Stimulated activated CD4-positive, alpha-beta T cell treated with anti-CD3 and anti-CD28 coated beads, Interleukin-15, amount 100 ng/mL, for 1 hour (primary cell): ENCODE data around the gene ROBO3.

ENCODE experiments used
- DNase-seq, 2 donors: peaks; one replicate each; pipeline ENCODE4 v3.0.0-alpha.2; 2020; ENCODE audit warnings: low read depth in 1 of 2, low spot score in 1 of 2

Gene ROBO3, protein sequence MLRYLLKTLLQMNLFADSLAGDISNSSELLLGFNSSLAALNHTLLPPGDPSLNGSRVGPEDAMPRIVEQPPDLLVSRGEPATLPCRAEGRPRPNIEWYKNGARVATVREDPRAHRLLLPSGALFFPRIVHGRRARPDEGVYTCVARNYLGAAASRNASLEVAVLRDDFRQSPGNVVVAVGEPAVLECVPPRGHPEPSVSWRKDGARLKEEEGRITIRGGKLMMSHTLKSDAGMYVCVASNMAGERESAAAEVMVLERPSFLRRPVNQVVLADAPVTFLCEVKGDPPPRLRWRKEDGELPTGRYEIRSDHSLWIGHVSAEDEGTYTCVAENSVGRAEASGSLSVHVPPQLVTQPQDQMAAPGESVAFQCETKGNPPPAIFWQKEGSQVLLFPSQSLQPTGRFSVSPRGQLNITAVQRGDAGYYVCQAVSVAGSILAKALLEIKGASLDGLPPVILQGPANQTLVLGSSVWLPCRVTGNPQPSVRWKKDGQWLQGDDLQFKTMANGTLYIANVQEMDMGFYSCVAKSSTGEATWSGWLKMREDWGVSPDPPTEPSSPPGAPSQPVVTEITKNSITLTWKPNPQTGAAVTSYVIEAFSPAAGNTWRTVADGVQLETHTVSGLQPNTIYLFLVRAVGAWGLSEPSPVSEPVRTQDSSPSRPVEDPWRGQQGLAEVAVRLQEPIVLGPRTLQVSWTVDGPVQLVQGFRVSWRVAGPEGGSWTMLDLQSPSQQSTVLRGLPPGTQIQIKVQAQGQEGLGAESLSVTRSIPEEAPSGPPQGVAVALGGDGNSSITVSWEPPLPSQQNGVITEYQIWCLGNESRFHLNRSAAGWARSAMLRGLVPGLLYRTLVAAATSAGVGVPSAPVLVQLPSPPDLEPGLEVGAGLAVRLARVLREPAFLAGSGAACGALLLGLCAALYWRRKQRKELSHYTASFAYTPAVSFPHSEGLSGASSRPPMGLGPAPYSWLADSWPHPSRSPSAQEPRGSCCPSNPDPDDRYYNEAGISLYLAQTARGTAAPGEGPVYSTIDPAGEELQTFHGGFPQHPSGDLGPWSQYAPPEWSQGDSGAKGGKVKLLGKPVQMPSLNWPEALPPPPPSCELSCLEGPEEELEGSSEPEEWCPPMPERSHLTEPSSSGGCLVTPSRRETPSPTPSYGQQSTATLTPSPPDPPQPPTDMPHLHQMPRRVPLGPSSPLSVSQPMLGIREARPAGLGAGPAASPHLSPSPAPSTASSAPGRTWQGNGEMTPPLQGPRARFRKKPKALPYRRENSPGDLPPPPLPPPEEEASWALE (N-terminal part only)

GRCh38 chr11:124865181-124865901, at the start of gene ROBO3:
TSS of gene ROBO3 (plus strand) at chr11:124865432. CDS start at chr11:124865578, 146 bp downstream.
- DNase-seq = no peak

DNA sequence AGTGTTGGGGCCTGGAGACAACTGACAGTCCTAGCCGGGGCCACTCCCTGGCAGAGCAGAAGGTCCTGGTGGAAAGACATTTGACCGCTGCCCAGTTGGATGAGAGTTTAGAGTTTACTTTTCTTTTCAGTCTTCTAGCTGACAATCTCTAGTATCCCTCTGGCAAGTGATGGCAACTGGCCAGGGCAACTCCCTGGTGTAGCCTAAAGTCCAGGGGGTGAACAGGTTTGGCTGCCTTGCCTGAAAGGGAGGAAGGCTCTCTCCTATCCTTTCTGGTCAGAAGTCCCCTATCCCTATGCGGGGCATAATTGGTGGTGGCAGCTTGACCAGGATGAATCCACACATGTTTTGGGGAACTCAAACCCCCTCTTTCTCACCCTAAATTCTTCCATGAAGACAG, 48.2 kb upstream of the ROBO3 start:
- DNase-seq = no peak

DNA sequence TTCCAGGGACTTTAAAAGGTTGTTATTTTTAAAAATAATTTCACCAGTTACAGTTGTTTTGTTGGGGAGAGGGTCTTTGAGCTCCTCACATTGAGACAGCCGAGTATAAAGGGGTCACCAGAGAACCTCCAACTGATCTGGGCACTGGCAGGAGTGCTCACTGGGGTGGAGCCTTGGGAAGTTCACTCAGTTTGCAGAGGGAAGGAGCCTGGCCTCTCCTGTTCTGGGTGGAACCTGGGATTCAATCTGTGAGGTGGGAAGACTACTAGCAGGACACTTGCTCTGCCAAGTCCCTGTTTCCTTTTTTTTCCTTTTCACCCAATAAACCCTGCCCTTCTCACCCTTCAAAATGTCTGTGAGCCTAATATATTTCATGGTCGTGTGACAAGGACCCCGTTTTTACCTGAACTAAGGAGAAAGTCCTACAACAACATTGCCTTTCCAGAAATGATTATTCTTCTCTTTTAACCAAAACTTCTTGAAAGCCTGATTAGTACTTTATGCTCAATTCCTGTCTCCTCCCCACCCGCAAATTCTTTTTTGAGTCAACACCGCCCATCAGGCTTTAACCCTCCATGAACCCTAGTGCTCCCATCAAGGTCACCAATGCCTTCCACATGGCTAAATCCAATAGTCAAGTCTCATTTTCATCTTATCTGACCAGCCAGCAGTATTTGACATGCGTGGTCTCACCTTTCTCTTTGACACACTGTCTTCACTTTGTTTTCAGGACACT, 43.1 kb upstream of the ROBO3 start:
- DNase-seq = no peak

DNA sequence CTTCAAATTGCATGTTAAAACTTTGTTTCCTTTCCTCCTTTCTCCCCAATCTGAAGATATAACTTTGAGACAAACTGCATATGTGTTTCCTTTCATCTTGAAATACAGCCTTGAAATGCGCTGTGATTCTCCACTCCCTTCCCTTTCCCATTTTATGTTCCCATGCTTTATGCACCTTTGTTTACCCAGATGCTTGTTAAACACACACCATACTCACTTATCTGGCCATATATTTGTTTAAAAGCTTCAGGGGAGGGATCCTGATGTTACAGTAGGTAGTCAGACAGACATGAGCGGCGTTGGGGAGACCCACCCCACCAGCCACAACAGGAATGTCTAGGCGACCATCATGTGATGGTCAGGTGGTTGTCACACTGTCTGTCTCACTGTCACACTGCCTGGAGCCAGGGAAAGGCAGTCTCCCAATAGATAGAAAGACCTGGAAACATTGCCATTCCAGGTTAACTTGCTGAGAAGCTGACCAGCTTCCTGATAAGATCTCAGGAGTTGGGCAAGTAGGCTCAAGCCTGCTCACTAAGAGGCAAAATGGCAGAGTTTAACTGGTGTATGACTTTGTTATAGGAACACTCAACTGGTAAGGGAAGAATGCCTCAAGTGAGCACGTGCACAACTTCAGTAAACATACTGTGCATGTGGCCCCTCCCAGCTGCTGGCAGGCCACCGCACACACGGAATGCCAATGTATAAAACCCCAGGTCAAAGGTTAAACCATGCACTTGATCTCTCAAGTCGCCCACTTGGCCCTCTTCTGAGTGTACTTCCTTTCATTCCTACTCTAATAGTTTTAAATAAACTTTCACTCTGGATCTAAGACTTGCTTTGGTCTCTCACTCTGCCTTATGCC, 41.5 kb upstream of the ROBO3 start:
- no peak for DNase-seq

DNA sequence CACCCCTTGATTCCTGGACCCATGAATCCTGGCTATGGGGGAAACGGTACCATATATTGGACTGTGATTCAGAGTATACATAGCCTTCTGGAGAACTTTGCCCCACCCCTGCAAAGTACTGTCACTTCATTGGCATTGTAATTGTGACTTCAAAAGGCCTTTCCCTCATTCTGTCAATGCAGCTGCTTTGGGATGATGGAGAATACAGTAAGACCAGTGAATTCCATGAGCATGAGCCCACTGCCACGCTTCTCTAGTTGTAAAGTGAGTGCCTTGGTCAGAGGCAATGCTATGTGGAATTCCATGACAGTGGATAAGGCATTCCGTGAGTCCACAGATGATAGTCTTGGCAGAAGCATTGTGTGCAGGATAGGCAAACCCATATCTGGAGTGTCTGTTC, 39.4 kb upstream of the ROBO3 start:
- DNase-seq = no peak

DNA sequence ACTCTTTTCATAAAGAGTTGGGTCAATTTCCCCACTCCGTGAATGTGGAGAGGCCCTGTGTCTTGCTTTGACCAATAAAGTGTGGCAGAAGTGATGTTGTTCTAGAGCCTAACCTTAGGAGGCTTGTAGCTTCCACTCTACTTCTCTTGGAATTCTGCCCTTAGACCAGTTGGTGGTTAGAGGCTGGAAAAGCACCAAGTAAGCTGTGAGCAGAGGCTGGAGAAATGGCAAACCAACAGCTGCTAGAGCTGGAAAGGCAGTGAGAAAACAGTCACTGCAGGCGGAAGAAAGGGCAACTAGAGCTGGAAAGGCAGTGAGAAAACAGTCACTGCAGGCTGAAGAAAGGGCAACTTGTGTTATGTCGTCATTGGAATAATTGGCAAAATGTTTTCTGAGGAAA, 35.2 kb upstream of the ROBO3 start:
- DNase-seq = no peak

- no peak for DNase-seq
These were observed 34.5 kb upstream of the ROBO3 start for GRCh38 chr11:124830749-124831148.

DNA sequence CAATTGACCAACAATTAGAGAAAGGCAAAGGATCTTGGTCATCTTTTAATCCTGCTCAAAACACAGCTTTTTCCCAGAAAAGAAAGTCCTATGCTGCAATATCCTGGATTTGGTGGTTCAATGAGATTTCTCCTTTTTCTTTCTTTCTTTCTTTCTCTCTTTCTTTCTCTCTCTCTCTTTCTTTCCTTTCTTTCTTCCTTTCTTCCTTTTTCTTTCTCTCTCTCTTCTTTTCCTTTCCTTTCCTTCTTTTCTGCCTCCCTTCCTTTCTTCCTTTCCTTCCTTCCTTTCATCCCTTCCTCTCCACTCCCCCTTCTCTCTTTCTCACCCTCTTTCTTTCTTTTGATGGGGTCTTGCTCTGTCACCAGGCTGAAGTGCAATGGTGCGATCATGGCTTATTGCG, 33.3 kb upstream of the ROBO3 start:
- DNase-seq = no peak

DNA sequence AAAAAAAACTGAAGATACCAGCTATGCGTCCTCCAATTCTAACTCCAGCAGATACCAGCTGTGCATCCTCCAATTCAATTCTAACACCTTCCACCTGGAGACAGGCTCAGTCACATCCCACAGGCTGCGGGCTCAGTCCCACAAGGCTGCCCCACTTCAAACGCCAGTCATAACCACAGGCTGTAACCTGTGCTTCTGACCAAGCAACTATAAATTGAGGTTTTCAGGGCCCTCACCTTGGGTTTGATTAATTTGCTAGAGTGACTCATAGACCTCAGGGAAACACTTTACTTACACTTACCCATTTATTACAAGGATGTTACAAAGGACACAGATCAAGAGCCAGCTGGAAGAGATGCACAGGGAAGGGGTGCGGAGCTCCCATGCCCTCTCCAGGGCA, 32.7 kb upstream of the ROBO3 start:
- no peak for DNase-seq

GRCh38 chr11:124834526-124835180, 30.6 kb upstream of the ROBO3 start:
- DNase-seq = no peak

DNA sequence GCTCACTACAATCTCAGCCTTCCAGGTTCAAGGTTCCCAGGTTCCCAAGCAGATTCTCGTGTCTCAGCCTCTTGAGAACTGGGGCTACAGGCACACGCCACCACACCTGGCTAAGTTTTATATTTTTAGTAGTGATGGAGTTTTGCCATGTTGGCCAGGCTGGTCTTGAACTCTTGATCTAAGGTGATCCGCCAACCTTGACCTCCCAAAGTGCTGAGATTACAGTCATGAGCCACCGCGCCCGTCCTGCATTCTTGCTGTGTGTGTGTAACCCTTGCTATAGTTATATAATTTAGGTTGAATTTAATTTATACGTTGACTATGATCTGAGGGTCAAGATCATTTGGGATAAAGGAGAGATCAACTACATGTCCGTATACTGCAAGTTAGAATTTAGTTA, 29.3 kb upstream of the ROBO3 start:
- DNase-seq = no peak

DNA sequence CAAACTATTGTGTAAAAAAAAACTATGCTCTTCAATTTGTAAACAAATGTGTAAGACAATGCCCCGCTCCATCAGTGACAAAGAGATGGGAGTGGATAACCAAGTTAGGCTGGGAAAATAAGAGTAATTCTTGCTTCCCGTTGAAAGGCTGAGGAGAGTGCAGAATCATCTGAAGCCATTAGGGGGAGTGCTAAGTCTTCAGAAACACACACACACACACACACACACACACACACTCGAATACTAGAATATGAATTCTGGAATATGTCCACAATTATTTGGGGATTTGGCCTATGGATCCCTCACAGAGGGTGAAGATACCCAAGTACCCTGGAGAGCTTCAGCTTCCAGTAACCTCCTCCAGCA, 27.8 kb upstream of the ROBO3 start:
- DNase-seq = no peak

DNA sequence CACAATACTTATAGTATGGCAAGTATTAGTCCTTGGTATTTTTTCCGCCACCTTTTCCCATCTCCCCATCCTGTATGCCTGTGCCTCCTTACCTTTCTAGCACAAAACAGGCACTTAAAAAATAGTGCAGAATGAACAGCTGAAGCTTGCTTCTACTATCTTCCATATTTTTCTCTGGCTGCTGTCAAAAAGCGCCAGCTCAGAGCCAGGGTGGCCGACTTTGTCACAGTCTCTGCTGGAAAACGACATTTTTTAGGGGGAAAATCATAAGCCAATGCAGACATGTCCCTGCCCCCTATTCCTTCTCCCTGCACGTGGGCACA, 26.5 kb upstream of the ROBO3 start:
- no peak for DNase-seq

DNA sequence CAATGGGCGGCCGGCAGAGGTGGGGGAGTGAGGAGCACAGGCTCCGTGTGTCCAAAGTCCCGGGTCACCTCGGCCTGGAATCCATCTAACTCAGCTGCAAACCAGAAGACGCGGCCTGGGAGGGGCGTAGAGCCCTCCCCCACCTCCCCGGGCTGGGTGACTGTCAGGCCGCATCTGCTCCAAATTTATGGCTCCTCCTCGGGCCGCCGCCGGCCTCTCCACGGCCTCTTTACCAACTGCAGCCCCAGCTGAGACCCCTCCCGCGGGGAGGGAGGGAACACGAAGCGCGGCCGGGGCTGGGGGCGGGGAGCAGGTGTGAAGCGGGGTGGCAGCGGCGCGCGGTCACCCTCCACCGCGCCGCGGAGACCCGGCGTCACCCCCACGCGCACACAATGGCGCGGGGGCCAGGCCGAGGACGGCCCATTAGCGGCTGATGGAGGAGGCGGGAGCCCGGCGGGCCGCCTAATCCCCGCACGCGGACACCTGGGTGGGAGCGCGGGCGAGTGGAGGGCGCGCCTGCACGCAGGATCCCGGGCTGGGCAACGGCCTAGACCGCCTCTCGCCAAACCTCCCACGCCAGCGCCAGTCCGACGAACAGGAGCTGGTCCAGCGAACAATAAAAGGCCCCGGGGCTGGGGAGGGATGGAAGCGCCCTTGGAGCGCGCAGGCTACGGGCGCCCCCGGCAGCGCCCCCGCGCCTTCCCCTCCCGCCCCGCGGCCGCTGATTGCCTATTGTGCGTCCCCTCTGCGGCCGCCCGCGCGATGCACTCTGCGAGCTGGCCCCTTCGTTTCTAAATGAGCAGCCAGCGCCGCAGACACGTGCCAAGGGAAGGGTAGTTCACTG, 25.9 kb upstream of the ROBO3 start:
- no peak for DNase-seq

DNA sequence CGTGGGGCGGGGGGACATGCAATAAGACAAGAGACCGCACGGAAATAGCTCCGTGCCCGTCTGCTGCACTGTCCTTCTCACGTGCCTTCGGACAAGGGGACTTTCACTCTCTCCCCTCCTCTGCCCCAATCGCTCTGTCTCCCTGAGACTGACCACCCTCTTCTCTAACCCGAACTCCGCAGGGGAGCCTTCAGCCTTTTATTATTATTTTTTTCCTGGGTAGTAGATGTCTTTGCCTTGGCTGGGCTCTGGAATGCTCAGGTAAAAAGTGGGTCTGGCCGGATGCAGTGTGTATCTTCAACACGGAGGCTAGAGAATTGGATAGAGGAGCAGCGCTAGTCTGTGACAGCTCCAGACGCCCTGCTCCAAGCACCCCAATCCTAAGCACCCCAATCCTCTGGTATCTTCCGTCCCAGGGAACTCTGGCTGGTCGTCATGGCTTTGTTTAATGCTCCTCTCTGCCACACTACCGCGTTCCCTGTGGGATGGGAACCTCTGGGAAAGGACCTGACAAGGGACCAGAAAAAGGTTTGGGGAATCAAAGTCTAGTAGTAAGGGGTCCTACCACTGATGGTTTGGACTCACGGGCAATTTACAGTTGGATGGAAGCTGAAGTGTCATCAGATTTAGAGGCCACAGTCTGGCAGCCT, 25.1 kb upstream of the ROBO3 start:
- no peak for DNase-seq

GRCh38 chr11:124840666-124841065, 24.6 kb upstream of the ROBO3 start:
- no peak for DNase-seq

DNA sequence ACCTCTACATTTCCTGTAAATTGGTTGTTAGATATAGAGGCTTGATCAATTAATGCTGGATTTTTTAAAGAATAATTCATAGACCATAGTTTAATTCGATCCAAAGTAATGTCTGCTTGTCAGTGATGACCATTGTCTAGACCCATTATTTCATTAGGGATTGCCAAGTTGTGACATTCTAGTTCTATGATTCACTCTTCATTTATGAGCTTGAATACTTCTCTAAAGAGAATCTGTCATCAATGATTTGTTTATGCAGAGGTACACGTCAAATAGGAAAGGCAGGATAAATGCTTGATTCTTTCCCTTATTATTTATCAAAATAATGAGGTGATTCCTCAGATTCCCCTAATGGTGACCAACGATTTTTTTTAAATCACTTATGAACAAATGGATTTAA, 24.0 kb upstream of the ROBO3 start:
- DNase-seq = no peak

DNA sequence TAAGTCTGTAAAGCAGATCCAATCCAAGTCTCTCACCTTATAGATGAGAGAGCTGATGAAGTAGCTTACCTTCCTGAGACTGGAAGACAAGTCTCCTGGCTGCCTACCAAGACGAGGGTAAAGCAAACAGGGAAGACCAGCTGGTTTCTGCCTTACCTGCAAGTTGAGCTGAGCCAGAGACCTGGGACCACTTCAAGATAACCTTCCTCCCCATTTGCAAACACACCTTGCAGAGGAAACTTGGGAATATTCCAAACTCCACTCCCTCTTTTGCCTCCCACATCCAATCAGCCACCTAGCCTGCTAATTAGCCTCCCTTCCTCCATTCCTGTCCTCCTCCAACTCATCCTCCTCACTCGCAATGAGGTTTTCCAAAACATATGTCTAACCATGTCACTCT, 23.4 kb upstream of the ROBO3 start:
- no peak for DNase-seq
